Right lobe of liver (tissue), 6 donors: ENCODE results near the gene NLRP1. TPM values are rescaled to one million over a fixed set of nuclear protein-coding genes. Genes with fewer than 3 reads are reported as not detected.

Source experiments
- ATAC-seq, 4 donors: fragments of 200-7000 bp; cut with Tn5 transposase; one replicate each; pipeline ENCODE4 v1.9.1; 2020; ENCODE audit warnings: mild to moderate bottlenecking in 4 of 4, moderate library complexity in 4 of 4
- DNase-seq, 3 donors: peaks; one replicate each; pipeline ENCODE4 v3.0.0-alpha.2; 2020
- H3K27ac ChIP-seq, 3 donors: fragments of 200-600 bp; one replicate each; pipeline ENCODE4 v1.8.0; 2022
- H3K27me3 ChIP-seq, 2 donors: fragments of 200-600 bp; one replicate each; pipeline ENCODE4 v1.8.0; 2022
- H3K36me3 ChIP-seq, 4 donors: fragments of 200-600 bp; sonication (generic) in 1 of 4; one replicate each; pipeline versions ENCODE4 v1.5.1 to v1.8.0; 2017 to 2022; ENCODE audit warnings: control low read depth in 1 of 4
- H3K4me1 ChIP-seq, 4 donors: fragments of 200-600 bp; sonication (generic) in 1 of 4; one replicate each; pipeline versions ENCODE4 v1.5.1 to v1.8.0; 2017 to 2022; ENCODE audit warnings: control low read depth in 1 of 4
- H3K4me3 ChIP-seq, 3 donors: fragments of 200-600 bp; one replicate each; pipeline ENCODE4 v1.8.0; 2022
- H3K9me3 ChIP-seq, 4 donors: fragments of 200-600 bp; sonication (generic) in 1 of 4; one replicate each; pipeline versions ENCODE4 v1.5.1 to v1.8.0; 2017 to 2022; ENCODE audit warnings: control low read depth in 1 of 4
- POLR2A ChIP-seq: fragments of 450-650 bp; IDR thresholded peaks from one replicate; pipeline ENCODE4 v1.6.1; 2017; ENCODE audit warnings: antibody characterized with exemption, mild to moderate bottlenecking
- WGBS: methylation state at CpG from one replicate; pipeline ENCODE4 v1.1.6; 2018; ENCODE audit warnings: low coverage, low lambda C conversion rate; ENCODE audit not compliant: insufficient coverage; ENCODE audit errors: missing lambda C conversion rate; 5-methylcytosine and 5-hydroxymethylcytosine counted together
- intact Hi-C, 2 donors: fragments of 100-400 bp; cut with DNase I; formaldehyde crosslinking; loops; one replicate each; pipeline versions ENCODE4 v1.11.2 to v1.14.1; 2022
- total RNA-seq, 6 experiments: library from RNA; depleted of rRNA in 2 of 6; stranded (reverse); fragments of >200 nt in 2 of 6; fragmentation: NEBNext Ultra II Directional in 3 of 6; extraction: Animal tissue kit (Norgen Biotek cat#: 25700) in 3 of 6; gene quantifications; one replicate each; pipeline versions ENCODE4 v1.1.0 to v1.2.4, GENCODE V29; 2016 to 2023
- TF ChIP-seq, protein P1 (sequence below), 4 donors: fragments of 200-600 bp in 3 of 4; fragments of 450-650 bp in 1 of 4; IDR thresholded peaks; one replicate each; pipeline versions ENCODE4 v1.5.1 to v1.8.0; 2016 to 2022; ENCODE audit warnings: antibody characterized with exemption in 4 of 4, mild to moderate bottlenecking in 2 of 4
- donor health status: DM: no; HTN: yes; CAD: no.
- donor health status: DM: no; HTN: no; CAD: no.
- donor health status: DM: no; HTN: no; CAD: no.
- donor health status: DM: no; HTN: yes; CAD: no.
- donor health status: DM: no; HTN: yes; CAD: no.

The NLRP1 gene
- total RNA-seq, 6 experiments from 2014 or later = 2.5 to 4.7 (median 3.3) TPM

DNA sequence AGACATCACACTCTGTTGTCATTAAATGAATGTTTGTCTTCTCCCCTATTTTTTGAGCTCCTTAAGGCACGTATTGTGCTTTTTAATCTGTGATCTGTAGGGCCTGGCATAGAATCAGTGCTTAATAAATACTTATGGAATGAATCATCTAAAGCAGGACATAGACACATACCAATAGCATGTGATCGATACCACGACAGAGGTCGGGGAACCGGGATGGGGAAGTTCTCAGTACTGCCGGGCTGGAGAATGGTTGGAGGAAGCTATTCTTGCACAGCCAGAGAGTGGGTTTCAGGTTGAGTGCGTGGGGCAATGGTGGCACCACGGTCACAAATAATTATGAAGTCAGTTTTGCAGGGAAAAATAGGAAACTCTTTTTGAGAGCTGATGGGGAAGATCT is 26.8 kb downstream of the NLRP1 start:
- Histone ChIP-seq H3K4me1 (no peaks in the 10 kb centered on the region), H3K27me3 (no peaks in the 10 kb centered on the region), H3K27ac (no peak overlapping the region), H3K9me3 (no peaks in the 10 kb centered on the region), H3K36me3 (peaks cover 0 to 2% (median 0%) of the 10 kb centered on the region in 4 donors), H3K4me3 (no peak overlapping the region)
- ATAC-seq = no peak
- TF ChIP-seq, protein P1, sequence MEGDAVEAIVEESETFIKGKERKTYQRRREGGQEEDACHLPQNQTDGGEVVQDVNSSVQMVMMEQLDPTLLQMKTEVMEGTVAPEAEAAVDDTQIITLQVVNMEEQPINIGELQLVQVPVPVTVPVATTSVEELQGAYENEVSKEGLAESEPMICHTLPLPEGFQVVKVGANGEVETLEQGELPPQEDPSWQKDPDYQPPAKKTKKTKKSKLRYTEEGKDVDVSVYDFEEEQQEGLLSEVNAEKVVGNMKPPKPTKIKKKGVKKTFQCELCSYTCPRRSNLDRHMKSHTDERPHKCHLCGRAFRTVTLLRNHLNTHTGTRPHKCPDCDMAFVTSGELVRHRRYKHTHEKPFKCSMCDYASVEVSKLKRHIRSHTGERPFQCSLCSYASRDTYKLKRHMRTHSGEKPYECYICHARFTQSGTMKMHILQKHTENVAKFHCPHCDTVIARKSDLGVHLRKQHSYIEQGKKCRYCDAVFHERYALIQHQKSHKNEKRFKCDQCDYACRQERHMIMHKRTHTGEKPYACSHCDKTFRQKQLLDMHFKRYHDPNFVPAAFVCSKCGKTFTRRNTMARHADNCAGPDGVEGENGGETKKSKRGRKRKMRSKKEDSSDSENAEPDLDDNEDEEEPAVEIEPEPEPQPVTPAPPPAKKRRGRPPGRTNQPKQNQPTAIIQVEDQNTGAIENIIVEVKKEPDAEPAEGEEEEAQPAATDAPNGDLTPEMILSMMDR (IDR thresholded peaks at IDR 0.05) = no peak
- no peak for TF ChIP-seq POLR2A
- WGBS = 53% methylated on average over 8 of the region's 8 CpGs
- intact Hi-C loops = no loop called here
- DNase-seq = no peak

DNA sequence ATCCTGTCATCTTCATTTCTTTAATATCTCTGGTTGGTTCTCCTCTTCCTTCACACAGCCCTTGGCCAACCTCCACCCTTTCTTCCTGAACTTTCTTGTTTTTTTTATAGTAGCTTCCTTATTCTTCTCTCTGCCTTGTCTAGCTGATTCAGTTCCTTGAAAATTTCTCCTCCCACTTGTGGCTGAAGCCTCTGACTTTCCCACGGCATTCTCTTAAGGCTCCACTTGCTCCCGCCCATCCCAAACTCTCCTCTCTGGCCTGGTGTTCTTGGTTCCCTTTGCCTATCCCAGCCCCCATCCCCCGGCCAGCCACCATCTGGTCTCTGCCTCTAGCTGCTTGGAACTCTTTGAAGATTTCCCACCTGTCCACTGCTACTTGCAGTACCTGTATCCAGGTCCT is 29.1 kb downstream of the NLRP1 start:
- 48% methylated on average over 3 of the region's 3 CpGs for WGBS
- no peak for DNase-seq
- ATAC-seq = no peak
- no peaks in the 10 kb centered on the region for H3K27me3 ChIP-seq
- peaks cover 0 to 2% (median 0%) of the 10 kb centered on the region in 4 donors for H3K36me3 ChIP-seq
- H3K4me1 ChIP-seq = no peaks in the 10 kb centered on the region
- no peaks in the 10 kb centered on the region for H3K9me3 ChIP-seq
- TF ChIP-seq, protein P1 (IDR thresholded peaks at IDR 0.05) = no peak
- TF ChIP-seq POLR2A = no peak
- H3K27ac ChIP-seq = no peak overlapping the region
- no peak overlapping the region for H3K4me3 ChIP-seq
- intact Hi-C loops = no loop called here

DNA sequence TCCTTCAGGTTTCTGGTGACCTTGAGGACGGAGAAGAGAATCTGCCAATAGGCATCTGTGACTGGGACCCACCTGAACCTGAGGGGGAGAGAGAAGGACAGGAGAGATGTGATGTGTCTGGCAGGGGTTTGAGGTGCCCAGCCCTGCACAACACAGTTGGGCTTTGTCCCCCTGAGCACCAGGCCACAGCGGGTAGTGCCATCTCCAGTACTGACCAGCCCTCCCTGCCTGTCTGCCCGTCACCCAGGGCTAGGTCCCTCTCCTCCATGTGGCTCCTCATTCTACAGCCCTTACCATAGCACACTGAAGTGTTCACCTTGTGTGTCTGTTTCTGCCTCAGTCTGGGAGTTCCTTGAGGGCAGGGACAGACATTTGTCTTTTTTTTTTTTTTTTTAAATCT is 30.8 kb downstream of the NLRP1 start:
- H3K4me3 ChIP-seq = no peak overlapping the region
- no peaks in the 10 kb centered on the region for H3K36me3 ChIP-seq
- DNase-seq (no peak), ATAC-seq (no peak)
- H3K27ac ChIP-seq = no peak overlapping the region
- 88% methylated on average over 1 of the region's 3 CpGs for whole genome bisulfite sequencing
- no peaks in the 10 kb centered on the region for H3K27me3 ChIP-seq
- intact Hi-C loops = no loop called here
- TF ChIP-seq, protein P1 (IDR thresholded peaks at IDR 0.05) = no peak
- no peak for TF ChIP-seq POLR2A
- no peaks in the 10 kb centered on the region for H3K4me1 ChIP-seq
- no peaks in the 10 kb centered on the region for H3K9me3 ChIP-seq

DNA sequence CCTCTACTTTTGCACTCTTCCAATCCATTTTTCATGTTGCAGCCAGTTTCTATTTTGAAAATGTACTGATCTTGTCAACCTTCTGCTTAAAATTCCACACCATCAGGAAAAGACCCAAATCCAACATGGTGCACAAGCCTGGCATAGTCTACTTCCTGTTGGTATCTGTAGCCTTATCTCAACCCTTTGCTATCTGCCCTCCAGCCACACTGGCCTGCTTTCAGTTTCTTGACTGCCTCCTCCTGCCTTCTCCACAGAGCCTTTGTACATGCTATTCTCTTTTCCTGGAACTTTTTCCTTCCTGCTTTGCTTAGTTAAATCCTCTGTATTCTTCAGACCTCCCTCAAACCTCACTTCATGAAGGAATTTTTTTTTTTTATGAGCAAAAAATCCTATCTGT is 31.5 kb downstream of the NLRP1 start:
- no peaks in the 10 kb centered on the region for H3K36me3 ChIP-seq
- H3K27me3 ChIP-seq = no peaks in the 10 kb centered on the region
- DNase-seq (no peak), ATAC-seq (no peak)
- H3K4me3 ChIP-seq = no peak overlapping the region
- TF ChIP-seq POLR2A = no peak
- TF ChIP-seq, protein P1 (IDR thresholded peaks at IDR 0.05) = no peak
- intact Hi-C loops = no loop called here
- H3K9me3 ChIP-seq = no peaks in the 10 kb centered on the region
- no peaks in the 10 kb centered on the region for H3K4me1 ChIP-seq
- no peak overlapping the region for H3K27ac ChIP-seq
